Measurements from ENCODE around the gene AMOTL2.

The AMOTL2 gene

GRCh38 chr3:134351427-134351826, 22.8 kb downstream of the AMOTL2 start:
- no peak for DNase-seq

GRCh38 chr3:134350861-134351311, 23.4 kb downstream of the AMOTL2 start:
- DNase-seq, result no peak

- no peak for DNase-seq
These were observed 24.0 kb downstream of the AMOTL2 start for GRCh38 chr3:134350266-134350665.

GRCh38 chr3:134348524-134348923, 25.7 kb downstream of the AMOTL2 start:
- no peak for DNase-seq

GRCh38 chr3:134347551-134347950, 26.7 kb downstream of the AMOTL2 start:
- DNase-seq, result no peak

- no peak for DNase-seq
These were observed 27.5 kb downstream of the AMOTL2 start for GRCh38 chr3:134346744-134347143.

- DNase-seq, result no peak
These were observed 29.0 kb downstream of the AMOTL2 start for GRCh38 chr3:134345202-134345601.

- DNase-seq, result no peak
These were observed 29.7 kb downstream of the AMOTL2 start for GRCh38 chr3:134344560-134344959.

- DNase-seq, result no peak
These were observed 32.0 kb downstream of the AMOTL2 start for GRCh38 chr3:134342259-134342658.

GRCh38 chr3:134341389-134341788, 32.9 kb downstream of the AMOTL2 start:
- no peak for DNase-seq

- DNase-seq, result no peak
These were observed 33.3 kb downstream of the AMOTL2 start for GRCh38 chr3:134340982-134341365.

GRCh38 chr3:134340362-134340981, 33.8 kb downstream of the AMOTL2 start:
- no peak for DNase-seq

- DNase-seq, result no peak
These were observed 34.3 kb downstream of the AMOTL2 start for GRCh38 chr3:134339913-134340312.

GRCh38 chr3:134339331-134339730, 34.9 kb downstream of the AMOTL2 start:
- DNase-seq, result no peak

GRCh38 chr3:134338516-134339261, 35.6 kb downstream of the AMOTL2 start:
- DNase-seq, result no peak

GRCh38 chr3:134338201-134338512, 36.1 kb downstream of the AMOTL2 start:
- DNase-seq, result no peak

- no peak for DNase-seq
These were observed 36.6 kb downstream of the AMOTL2 start for GRCh38 chr3:134337511-134338200.

GRCh38 chr3:134337071-134337482, 37.2 kb downstream of the AMOTL2 start:
- no peak for DNase-seq

- no peak for DNase-seq
These were observed 37.7 kb downstream of the AMOTL2 start for GRCh38 chr3:134336587-134336986.

GRCh38 chr3:134334901-134335280, 39.4 kb downstream of the AMOTL2 start:
- no peak for DNase-seq

- DNase-seq, result no peak
These were observed 39.9 kb downstream of the AMOTL2 start for GRCh38 chr3:134334231-134334900.

- DNase-seq, result no peak
These were observed 40.6 kb downstream of the AMOTL2 start for GRCh38 chr3:134333522-134334181.

- no peak for DNase-seq
These were observed 41.9 kb downstream of the AMOTL2 start for GRCh38 chr3:134332344-134332743.

All from NCI-H187 (cell line).